Measurements from ENCODE around the gene CFAP45.

- no peak for TF ChIP-seq CTCF (IDR thresholded peaks at IDR 0.05; ENCODE audit: low read length)
- TF ChIP-seq EZH2 (IDR thresholded peaks at IDR 0.05; ENCODE audit: borderline replicate concordance, low read length): no peak
Measured at GRCh38 chr1:159857889-159858288, 42.1 kb downstream of the CFAP45 start.
